OCI-LY7 (cell line): ENCODE measurements around the gene C11orf97. TPM values are rescaled to one million over a fixed set of nuclear protein-coding genes. Genes with fewer than 3 reads are reported as not detected.

Experiments
- BruUV-seq: library from RNA; stranded (reverse); fragments of 400-500 nt; replicated peaks from 2 replicates; lab custom pipeline; 2021; lab: Mats Ljungman, UMichigan
- CTCF ChIA-PET: fragments of 300-600 bp; sonication (Branson Sonifier 250); formaldehyde crosslinking; loops from one replicate; lab custom pipeline; 2022; ENCODE audit warnings: antibody characterized with exemption; ENCODE audit not compliant: unreplicated experiment; lab: Charles Lee
- POLR2A ChIA-PET: fragments of 300-600 bp; sonication (Branson Sonifier 250); formaldehyde crosslinking; loops from one replicate; lab custom pipeline; 2022; ENCODE audit warnings: antibody characterized with exemption; lab: Charles Lee
- DNase-seq: peaks from one replicate; pipeline ENCODE4 v3.0.0-alpha.2; 2015; ENCODE audit warnings: low spot score
- H2AFZ ChIP-seq: fragments of 200-600 bp; sonication (generic), shearing (Covaris generic); 2 replicates; pipeline ENCODE4 v1.6.1; 2014; ENCODE audit warnings: mild to moderate bottlenecking, antibody characterized with exemption, low read length, moderate library complexity
- H3K27ac ChIP-seq: fragments of 200-600 bp; sonication (generic); 2 replicates; pipeline ENCODE4 v1.5.1; 2014; ENCODE audit warnings: mixed run types, low read depth, mild to moderate bottlenecking, moderate library complexity, low read length, inconsistent platforms; ENCODE audit not compliant: poor library complexity, severe bottlenecking
- H3K36me3 ChIP-seq: fragments of 200-600 bp; sonication (generic); 2 replicates; pipeline ENCODE4 v1.6.1; 2014; ENCODE audit warnings: mild to moderate bottlenecking, antibody characterized with exemption, low read length, moderate library complexity, mixed read lengths; ENCODE audit not compliant: insufficient read depth
- H3K4me1 ChIP-seq: fragments of 200-600 bp; sonication (generic); 2 replicates; pipeline ENCODE4 v1.5.1; 2014; ENCODE audit warnings: mild to moderate bottlenecking, low read length; ENCODE audit not compliant: insufficient read depth, poor library complexity, severe bottlenecking
- H3K4me2 ChIP-seq: fragments of 200-600 bp; sonication (generic); 2 replicates; pipeline ENCODE4 v1.6.1; 2014; ENCODE audit warnings: mild to moderate bottlenecking, low read length
- H3K4me3 ChIP-seq: fragments of 200-600 bp; sonication (generic); 2 replicates; pipeline ENCODE4 v1.5.1; 2014; ENCODE audit warnings: mild to moderate bottlenecking, low read depth, low read length; ENCODE audit not compliant: poor library complexity, severe bottlenecking
- H3K79me2 ChIP-seq: fragments of 200-600 bp; sonication (generic); 2 replicates; pipeline ENCODE4 v1.6.1; 2016; ENCODE audit warnings: low read depth, mild to moderate bottlenecking, low read length, moderate library complexity, mixed read lengths; ENCODE audit not compliant: insufficient read depth
- H3K9me2 ChIP-seq: fragments of 200-600 bp; sonication (generic); 2 replicates; pipeline ENCODE4 v1.6.1; 2016; ENCODE audit warnings: mild to moderate bottlenecking, low read length, mixed read lengths; ENCODE audit not compliant: insufficient read depth
- H3K9me3 ChIP-seq: fragments of 200-600 bp; sonication (generic); 2 replicates; pipeline ENCODE4 v1.6.1; 2014; ENCODE audit warnings: mild to moderate bottlenecking, mixed run types, low read length, mixed read lengths
- H4K20me1 ChIP-seq: fragments of 200-600 bp; sonication (generic); 2 replicates; pipeline ENCODE4 v1.6.1; 2014; ENCODE audit warnings: mild to moderate bottlenecking, antibody characterized with exemption, low read length, moderate library complexity, mixed read lengths; ENCODE audit not compliant: insufficient read depth
- CTCF ChIP-seq: fragments of 200-600 bp; sonication (generic); conservative IDR thresholded peaks from 2 replicates; pipeline ENCODE4 v1.5.1; 2014; ENCODE audit warnings: mild to moderate bottlenecking, antibody characterized with exemption, low read length, moderate library complexity, mixed read lengths
- EZH2phosphoT487 ChIP-seq: fragments of 200-600 bp; sonication (generic); IDR thresholded peaks from 2 replicates; pipeline ENCODE4 v1.6.1; 2018; ENCODE audit warnings: low read depth, borderline replicate concordance, mild to moderate bottlenecking, mixed run types, antibody characterized with exemption, low read length, moderate library complexity, mixed read lengths
- intact Hi-C: fragments of 100-400 bp; cut with micrococcal nuclease; formaldehyde crosslinking; loops from one replicate; pipeline ENCODE4 v1.10.0; 2022; ENCODE audit not compliant: unreplicated experiment
- total RNA-seq, 2 experiments: library from RNA; depleted of rRNA in 1 of 2; stranded (reverse); fragments of >200 nt in 1 of 2; shearing (Covaris generic) in 1 of 2; gene quantifications; 2 replicates each; pipeline ENCODE4 v1.2.3, GENCODE V29; 2014 to 2022

The C11orf97 gene
- total RNA-seq, 2 experiments from 2014 or later: not detected

DNA sequence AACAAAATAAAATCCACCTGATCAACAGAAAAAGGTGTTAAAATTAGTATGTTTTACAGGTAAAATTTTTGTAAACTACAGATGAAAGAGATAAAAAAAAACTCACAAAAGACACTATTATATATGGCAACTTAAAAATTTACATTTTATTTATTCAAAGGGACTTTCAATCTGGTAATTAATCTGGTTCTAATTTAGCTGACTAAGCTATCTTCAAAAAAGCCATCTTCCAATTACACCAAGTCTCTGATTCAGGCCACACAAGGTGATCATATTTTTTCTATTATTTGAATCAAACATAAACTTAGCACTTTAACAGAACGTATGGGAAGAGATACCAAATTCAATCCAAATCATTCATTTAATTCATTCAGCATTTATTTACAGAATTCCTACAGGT lies 26.2 kb upstream of the C11orf97 start:
- H4K20me1 ChIP-seq: no peaks in the 10 kb centered on the region
- H3K27ac ChIP-seq: no peak overlapping the region
- BruUV-seq: no TSS peak
- POLR2A ChIA-PET: interaction anchor here (0.7 kb wide), 1 partner anchor 899 kb away, joined by 3 read pairs; no protein-coding TSS in a partner anchor
- H2AFZ ChIP-seq: no peak overlapping the region
- intact Hi-C loops: loop anchor here (10.0 kb wide), 1 partner anchor 801 kb away; no protein-coding TSS in a partner anchor
- H3K79me2 ChIP-seq: peaks cover 11% of the 10 kb centered on the region; the same call in 1 of the 2 replicates
- H3K9me3 ChIP-seq: no peaks in the 10 kb centered on the region
- no peak overlapping the region for H3K4me3 ChIP-seq
- H3K36me3 ChIP-seq: peaks cover 97% of the 10 kb centered on the region
- no peaks in the 10 kb centered on the region for H3K4me1 ChIP-seq
- TF ChIP-seq CTCF (no peak), EZH2phosphoT487 (no peak)
- CTCF ChIA-PET: no interaction called here
- H3K9me2 ChIP-seq: no peaks in the 10 kb centered on the region
- DNase-seq: no peak
- no peak overlapping the region for H3K4me2 ChIP-seq

GRCh38 chr11:94493281-94494125 lies 18.8 kb upstream of the C11orf97 start, which contains the start of the genes ANKRD49 and MRE11:
ANKRD49 (plus strand) TSS chr11:94493984; CDS start chr11:94496694, 2,710 bp downstream.
MRE11 (minus strand) TSS chr11:94493844; CDS start chr11:94492801, 1,043 bp downstream.
- TSS peak; percentile 76 for BruUV-seq
- no peak for TF ChIP-seq EZH2phosphoT487
- no peak for TF ChIP-seq CTCF

More at GRCh38 chr11:94493281-94494125, 18.8 kb upstream of the C11orf97 start, which contains the start of the genes ANKRD49 and MRE11:
- Histone ChIP-seq H3K4me1 (peaks cover 25% of the 10 kb centered on the region), H3K9me2 (no peaks in the 10 kb centered on the region), H3K4me3 (peak within 1 kb of the TSS; percentile 88), H3K4me2 (peak within 1 kb of the TSS; percentile 96), H3K27ac (peak within 1 kb of the TSS; percentile 58), H4K20me1 (peaks cover 25% of the 10 kb centered on the region; the same call in 1 of the 2 replicates), H3K36me3 (peaks cover 44% of the 10 kb centered on the region), H2AFZ (peak within 1 kb of the TSS; percentile 95), H3K79me2 (peaks cover 56% of the 10 kb centered on the region), H3K9me3 (no peaks in the 10 kb centered on the region)
- DNase-seq: peak; percentile 97
- CTCF ChIA-PET: no interaction called here
- POLR2A ChIA-PET: interaction anchor here (0.6 to 1.7 kb wide), 5 partner anchors 9 to 703 kb away, joined by 3 to 5 read pairs (median 3); no protein-coding TSS in a partner anchor
- intact Hi-C loops: loop anchor here (5.0 to 10.0 kb wide), 2 partner anchors 366 to 699 kb away; partner anchors contain the start of gene PANX1
